ENCODE measurements around the gene PEX11B.

- TF ChIP-seq ZNF274 (IDR thresholded peaks at IDR 0.05; ENCODE audit: low read length) (no peak), ZNF274 (tag by site-specific recombination; IDR thresholded peaks at IDR 0.05; ENCODE audit: borderline replicate concordance) (no peak), ZNF48 (tag by site-specific recombination; IDR thresholded peaks at IDR 0.05) (no peak)
Measured at GRCh38 chr1:145956781-145957442, 38.4 kb upstream of the PEX11B start.

Data from HEK293 (cell line).